Ascending aorta (tissue), 2 donors: ENCODE data around the gene ITPK1. TPM values are rescaled to one million over a fixed set of nuclear protein-coding genes. Genes with fewer than 3 reads are reported as not detected.

ENCODE experiments used
- DNase-seq, 2 donors: peaks; one replicate each; pipeline ENCODE4 v3.0.0-alpha.2; 2019; ENCODE audit warnings: low spot score in 2 of 2
- H3K27ac ChIP-seq, 2 donors: fragments of 200-600 bp; sonication (generic); one replicate each; pipeline ENCODE4 v1.5.1; 2016 to 2017; ENCODE audit warnings: mild to moderate bottlenecking in 1 of 2
- H3K27me3 ChIP-seq: fragments of 200-600 bp; sonication (generic); one replicate; pipeline ENCODE4 v1.5.1; 2017
- H3K36me3 ChIP-seq, 2 donors: fragments of 200-600 bp; sonication (generic); one replicate each; pipeline ENCODE4 v1.5.1; 2016
- H3K4me1 ChIP-seq, 2 donors: fragments of 200-600 bp; sonication (generic); one replicate each; pipeline ENCODE4 v1.5.1; 2016 to 2017; ENCODE audit warnings: mild to moderate bottlenecking in 1 of 2
- H3K4me3 ChIP-seq, 2 donors: fragments of 200-600 bp; sonication (generic); one replicate each; pipeline ENCODE4 v1.5.1; 2016 to 2017; ENCODE audit warnings: mild to moderate bottlenecking in 1 of 2
- H3K9me3 ChIP-seq, 2 donors: fragments of 200-600 bp; sonication (generic); one replicate each; pipeline ENCODE4 v1.5.1; 2016
- intact Hi-C: fragments of 100-400 bp; cut with DNase I; formaldehyde crosslinking; loops from one replicate; pipeline ENCODE4 v1.15.1; 2023
- total RNA-seq: library from RNA; depleted of rRNA; stranded (reverse); fragments of >200 nt; gene quantifications from one replicate; pipeline ENCODE4 v1.1.0, GENCODE V29; 2016
- TF ChIP-seq, protein P1 (sequence below), 3 experiments: fragments of 200-600 bp in 2 of 3; fragments of 450-650 bp in 1 of 3; sonication (generic) in 2 of 3; IDR thresholded peaks; one replicate each; pipeline ENCODE4 v1.5.1; 2016 to 2019; ENCODE audit warnings: antibody characterized with exemption in 3 of 3, mild to moderate bottlenecking in 1 of 3, moderate library complexity in 1 of 3

ITPK1 gene
- total RNA-seq, 1 donor from 2014 or later = 85.3 TPM

DNA sequence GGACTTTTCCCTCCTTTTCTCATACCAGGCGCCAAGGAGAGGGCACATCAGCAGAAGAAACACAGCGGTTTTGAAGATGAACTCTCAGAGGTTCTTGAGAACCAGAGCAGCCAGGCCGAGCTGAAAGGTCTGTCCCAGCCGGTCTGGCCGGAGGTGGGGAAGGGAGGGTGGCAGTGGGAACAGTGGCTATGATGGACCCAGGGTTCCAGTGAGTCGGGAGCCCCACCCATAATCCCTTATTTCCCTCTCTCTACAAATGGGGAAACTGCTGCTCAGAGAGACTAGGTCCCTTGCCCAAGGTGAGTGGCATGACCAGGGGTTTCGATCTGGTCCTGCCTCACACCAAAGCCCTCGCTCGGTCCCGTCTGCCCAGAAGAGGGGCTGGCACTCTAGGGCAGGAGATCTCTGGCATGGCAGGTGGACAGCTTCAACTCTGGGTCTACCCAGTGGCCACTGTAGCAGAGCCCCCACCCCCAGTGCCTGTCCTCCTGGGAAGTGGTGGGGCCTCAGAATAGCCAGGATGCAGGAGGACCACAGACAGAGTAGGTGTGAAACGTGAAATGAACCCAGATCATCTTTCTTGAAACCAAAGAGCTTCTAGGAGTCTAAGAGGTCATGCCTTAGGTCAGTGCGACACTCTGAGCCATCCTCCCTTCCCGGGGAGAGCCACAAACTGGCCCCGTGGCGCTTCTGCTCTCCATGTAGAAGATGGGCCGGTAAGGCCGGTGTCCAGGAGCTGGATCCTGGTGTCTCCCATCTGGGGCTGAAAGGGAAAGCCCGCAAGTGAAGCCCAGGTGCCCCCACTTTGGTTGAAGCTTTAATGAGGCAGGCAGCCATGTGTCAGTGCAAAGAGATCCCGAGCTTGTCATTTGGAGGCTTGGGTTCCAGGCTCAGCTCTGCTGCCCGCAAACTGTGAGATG, 185.8 kb downstream of the ITPK1 start:
- Histone ChIP-seq H3K4me3 (no peak overlapping the region), H3K9me3 (no peaks in the 10 kb centered on the region), H3K27ac (no peak overlapping the region), H3K27me3 (no peaks in the 10 kb centered on the region), H3K4me1 (no peaks in the 10 kb centered on the region), H3K36me3 (no peaks in the 10 kb centered on the region)
- TF ChIP-seq, protein P1, sequence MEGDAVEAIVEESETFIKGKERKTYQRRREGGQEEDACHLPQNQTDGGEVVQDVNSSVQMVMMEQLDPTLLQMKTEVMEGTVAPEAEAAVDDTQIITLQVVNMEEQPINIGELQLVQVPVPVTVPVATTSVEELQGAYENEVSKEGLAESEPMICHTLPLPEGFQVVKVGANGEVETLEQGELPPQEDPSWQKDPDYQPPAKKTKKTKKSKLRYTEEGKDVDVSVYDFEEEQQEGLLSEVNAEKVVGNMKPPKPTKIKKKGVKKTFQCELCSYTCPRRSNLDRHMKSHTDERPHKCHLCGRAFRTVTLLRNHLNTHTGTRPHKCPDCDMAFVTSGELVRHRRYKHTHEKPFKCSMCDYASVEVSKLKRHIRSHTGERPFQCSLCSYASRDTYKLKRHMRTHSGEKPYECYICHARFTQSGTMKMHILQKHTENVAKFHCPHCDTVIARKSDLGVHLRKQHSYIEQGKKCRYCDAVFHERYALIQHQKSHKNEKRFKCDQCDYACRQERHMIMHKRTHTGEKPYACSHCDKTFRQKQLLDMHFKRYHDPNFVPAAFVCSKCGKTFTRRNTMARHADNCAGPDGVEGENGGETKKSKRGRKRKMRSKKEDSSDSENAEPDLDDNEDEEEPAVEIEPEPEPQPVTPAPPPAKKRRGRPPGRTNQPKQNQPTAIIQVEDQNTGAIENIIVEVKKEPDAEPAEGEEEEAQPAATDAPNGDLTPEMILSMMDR (IDR thresholded peaks at IDR 0.05) = no peak
- no peak for DNase-seq
- intact Hi-C loops = no loop called here

DNA sequence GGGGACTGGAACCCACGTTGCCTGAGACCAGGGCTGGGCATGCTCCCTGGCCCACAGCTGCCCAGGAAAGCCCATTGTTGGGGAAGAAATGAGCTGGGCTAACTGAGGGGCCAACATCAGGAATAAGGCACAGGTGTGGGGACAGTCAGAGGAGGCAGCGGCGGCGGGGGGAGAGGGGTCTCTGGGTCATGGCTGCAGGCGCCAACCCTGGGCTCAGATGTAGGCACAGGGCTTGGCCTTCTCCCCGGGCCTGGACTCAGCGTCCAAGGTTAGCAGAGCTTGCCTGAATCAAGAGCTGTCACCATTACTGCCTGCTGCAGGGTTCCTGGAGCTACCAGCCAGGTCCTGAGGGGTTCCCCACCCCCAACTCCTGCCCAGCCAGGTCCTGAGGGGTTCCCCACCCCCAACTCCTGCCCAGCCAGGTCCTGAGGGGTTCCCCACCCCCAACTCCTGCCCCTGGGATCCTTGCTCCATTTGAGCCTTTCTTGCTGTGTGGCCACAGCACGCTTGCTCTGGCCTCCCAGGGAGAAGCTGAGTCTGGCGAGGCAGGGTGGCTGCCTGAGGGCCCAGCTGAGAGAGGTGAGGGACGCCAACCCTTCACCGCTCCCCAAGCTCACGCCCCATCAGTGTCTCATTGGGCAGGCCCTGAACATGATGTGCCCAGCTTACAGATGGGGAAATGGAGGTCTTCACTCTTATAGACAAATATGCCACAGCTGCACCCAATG, 186.6 kb downstream of the ITPK1 start:
- H3K4me3 ChIP-seq = no peak overlapping the region
- no peaks in the 10 kb centered on the region for H3K36me3 ChIP-seq
- TF ChIP-seq, protein P1 (IDR thresholded peaks at IDR 0.05) = no peak
- H3K27me3 ChIP-seq = no peaks in the 10 kb centered on the region
- H3K4me1 ChIP-seq = no peaks in the 10 kb centered on the region
- intact Hi-C loops = no loop called here
- H3K9me3 ChIP-seq = no peaks in the 10 kb centered on the region
- DNase-seq = no peak
- H3K27ac ChIP-seq = no peak overlapping the region

DNA sequence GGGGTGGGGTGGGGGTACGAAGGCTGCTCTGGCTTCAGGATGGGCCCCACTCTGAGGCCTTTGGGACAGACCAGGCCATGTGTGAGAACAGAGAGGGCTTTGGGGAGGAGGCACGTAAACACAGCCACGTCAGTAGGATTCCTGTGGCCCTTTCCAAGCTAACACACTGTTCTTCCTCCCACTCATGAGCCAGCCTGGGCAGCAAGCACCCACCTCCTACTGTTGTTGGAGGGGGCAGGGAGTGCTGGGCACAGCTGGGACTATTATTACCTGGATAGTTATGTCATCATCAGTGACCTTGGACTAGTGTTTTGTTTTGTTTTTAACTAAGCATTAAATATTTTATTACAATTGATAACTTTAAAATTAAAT, 187.5 kb downstream of the ITPK1 start:
- TF ChIP-seq, protein P1 (IDR thresholded peaks at IDR 0.05) = no peak
- Histone ChIP-seq H3K9me3 (no peaks in the 10 kb centered on the region), H3K4me1 (no peaks in the 10 kb centered on the region), H3K27ac (no peak overlapping the region), H3K4me3 (no peak overlapping the region), H3K36me3 (no peaks in the 10 kb centered on the region), H3K27me3 (no peaks in the 10 kb centered on the region)
- intact Hi-C loops = no loop called here
- no peak for DNase-seq

DNA sequence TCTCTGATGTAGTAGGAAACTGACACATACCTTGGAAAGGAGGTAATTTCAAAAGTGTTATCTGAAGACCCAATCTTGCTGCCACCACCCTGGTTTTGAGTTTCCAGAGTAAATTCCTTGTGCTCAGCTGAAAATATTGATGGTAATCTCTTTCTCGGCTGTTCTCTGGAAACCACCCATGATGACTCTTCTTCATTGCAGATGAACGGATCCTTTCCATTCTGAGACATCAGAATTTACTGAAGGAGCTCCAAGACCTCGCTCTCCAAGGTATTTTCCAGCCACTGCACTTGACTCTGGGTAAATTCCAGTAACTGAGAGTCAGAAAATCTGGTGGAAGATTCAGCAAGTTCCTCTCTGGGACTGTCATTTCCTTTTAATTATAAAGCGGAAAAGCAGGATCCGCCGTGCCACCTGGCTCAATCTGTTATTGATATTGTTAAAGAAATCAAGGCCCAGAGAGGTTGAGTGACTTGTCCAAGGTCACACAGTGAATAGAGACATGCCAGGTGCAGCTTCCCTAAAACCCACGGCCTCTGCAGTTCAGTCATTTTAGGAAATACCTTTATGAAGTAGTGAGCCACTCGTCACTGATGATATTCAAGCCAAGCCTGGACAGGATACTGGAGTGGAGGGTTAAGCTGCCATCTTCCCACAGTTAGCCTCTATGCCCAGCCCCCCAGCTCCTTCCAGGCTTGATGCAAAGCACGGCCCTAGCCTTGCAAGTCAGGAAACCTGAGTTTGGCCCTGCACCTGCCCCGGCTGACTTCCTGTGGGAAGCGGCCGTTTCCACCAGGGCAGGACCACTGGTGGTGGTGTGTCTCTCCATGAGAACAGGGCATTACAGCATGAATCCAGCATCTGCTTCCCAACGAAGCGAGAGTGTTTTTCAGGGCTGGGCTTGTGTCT, 188.1 kb downstream of the ITPK1 start:
- no peak overlapping the region for H3K27ac ChIP-seq
- no peak overlapping the region for H3K4me3 ChIP-seq
- TF ChIP-seq, protein P1 (IDR thresholded peaks at IDR 0.05) = no peak
- no peak for DNase-seq
- no peaks in the 10 kb centered on the region for H3K4me1 ChIP-seq
- intact Hi-C loops = no loop called here
- no peaks in the 10 kb centered on the region for H3K27me3 ChIP-seq
- no peaks in the 10 kb centered on the region for H3K9me3 ChIP-seq
- H3K36me3 ChIP-seq = no peaks in the 10 kb centered on the region

DNA sequence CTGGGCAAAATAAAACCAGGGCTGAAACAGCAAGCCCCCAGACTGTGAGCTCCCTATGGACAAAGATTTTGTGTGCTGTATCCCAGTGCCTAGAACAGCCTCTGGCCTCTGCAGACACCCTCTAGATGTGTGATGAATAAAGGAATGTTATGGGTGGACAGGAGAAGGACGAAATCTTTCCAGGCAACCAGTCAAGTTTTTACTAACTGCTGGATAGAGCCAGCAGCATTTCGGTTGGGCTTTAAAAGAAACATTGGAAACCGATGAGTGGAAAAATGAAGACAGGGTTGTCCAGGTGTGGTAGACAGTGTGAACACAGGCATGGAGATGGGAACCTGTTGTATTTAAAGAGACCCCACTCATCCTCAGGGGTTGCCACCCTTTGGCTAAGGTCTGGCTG, 188.8 kb downstream of the ITPK1 start:
- TF ChIP-seq, protein P1 (IDR thresholded peaks at IDR 0.05) = no peak
- DNase-seq = no peak
- Histone ChIP-seq H3K9me3 (no peaks in the 10 kb centered on the region), H3K27me3 (no peaks in the 10 kb centered on the region), H3K36me3 (no peaks in the 10 kb centered on the region), H3K27ac (no peak overlapping the region), H3K4me1 (no peaks in the 10 kb centered on the region), H3K4me3 (no peak overlapping the region)
- intact Hi-C loops = no loop called here
